ENCODE measurements around the gene PPFIBP2.

- TF ChIP-seq CTCF (IDR thresholded peaks at IDR 0.05 in 8 of 11, conservative IDR thresholded peaks at IDR 0.05 in 3 of 11) (no peak), POLR2AphosphoS5 (IDR thresholded peaks at IDR 0.05) (no peak), POLR2A (IDR thresholded peaks at IDR 0.05) (no peak)
These were observed 29.5 kb downstream of the PPFIBP2 start for GRCh38 chr11:7543302-7543701.
